Astrocyte (in vitro differentiated cells and primary cell): Measurements from ENCODE around the gene HSCB.

Experiments
- EZH2 ChIP-seq: IDR thresholded peaks from 2 replicates; pipeline ENCODE4 v1.6.1; 2012; ENCODE audit warnings: mild to moderate bottlenecking, low read length, inconsistent platforms; ENCODE audit not compliant: insufficient read depth
- TF ChIP-seq, protein P1 (sequence below): IDR thresholded peaks from 2 replicates; pipeline ENCODE4 v1.5.1; 2011; ENCODE audit warnings: low read depth, mild to moderate bottlenecking, inconsistent platforms, low read length, moderate library complexity; ENCODE audit not compliant: insufficient read depth

DNA sequence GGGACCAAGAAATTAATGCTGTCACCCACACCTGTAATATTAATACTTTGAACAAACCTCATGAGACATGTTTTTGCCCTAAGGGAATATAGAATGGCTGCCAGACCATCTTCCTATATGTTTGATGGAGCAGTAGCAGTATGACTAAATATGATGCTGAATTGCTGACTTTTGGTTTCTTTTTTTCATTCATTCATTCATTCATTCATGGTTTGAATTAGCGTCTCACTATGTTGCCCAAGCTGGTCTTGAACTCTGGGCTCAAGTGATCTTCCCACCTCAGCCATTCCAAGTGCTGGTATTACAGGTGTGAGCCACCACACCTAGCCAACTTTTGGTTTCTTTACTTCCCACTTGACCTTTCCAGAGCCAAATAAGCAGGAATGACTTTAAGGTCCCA is 38.5 kb downstream of the HSCB start:
- TF ChIP-seq, protein P1, sequence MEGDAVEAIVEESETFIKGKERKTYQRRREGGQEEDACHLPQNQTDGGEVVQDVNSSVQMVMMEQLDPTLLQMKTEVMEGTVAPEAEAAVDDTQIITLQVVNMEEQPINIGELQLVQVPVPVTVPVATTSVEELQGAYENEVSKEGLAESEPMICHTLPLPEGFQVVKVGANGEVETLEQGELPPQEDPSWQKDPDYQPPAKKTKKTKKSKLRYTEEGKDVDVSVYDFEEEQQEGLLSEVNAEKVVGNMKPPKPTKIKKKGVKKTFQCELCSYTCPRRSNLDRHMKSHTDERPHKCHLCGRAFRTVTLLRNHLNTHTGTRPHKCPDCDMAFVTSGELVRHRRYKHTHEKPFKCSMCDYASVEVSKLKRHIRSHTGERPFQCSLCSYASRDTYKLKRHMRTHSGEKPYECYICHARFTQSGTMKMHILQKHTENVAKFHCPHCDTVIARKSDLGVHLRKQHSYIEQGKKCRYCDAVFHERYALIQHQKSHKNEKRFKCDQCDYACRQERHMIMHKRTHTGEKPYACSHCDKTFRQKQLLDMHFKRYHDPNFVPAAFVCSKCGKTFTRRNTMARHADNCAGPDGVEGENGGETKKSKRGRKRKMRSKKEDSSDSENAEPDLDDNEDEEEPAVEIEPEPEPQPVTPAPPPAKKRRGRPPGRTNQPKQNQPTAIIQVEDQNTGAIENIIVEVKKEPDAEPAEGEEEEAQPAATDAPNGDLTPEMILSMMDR: no peak
- no peak for TF ChIP-seq EZH2
